AG20443 (cell line): ENCODE results near the gene RHOD.
A peak's percentile ranks its signal among the peaks of the same experiment; 100 is the strongest.

ENCODE experiments used
- DNase-seq: peaks from one replicate; pipeline ENCODE4 v3.0.0; 2012; ENCODE audit warnings: low spot score, mixed read lengths

The RHOD gene

GRCh38 chr11:67032830-67033551 is 23.7 kb upstream of the RHOD start:
- DNase-seq, result peak; percentile 91

GRCh38 chr11:67033661-67034166 is 22.9 kb upstream of the RHOD start:
- peak; percentile 89 for DNase-seq

- DNase-seq, result no peak
Observed at GRCh38 chr11:67034350-67034749, 22.3 kb upstream of the RHOD start.

GRCh38 chr11:67040147-67040546 is 16.5 kb upstream of the RHOD start:
- no peak for DNase-seq

- DNase-seq, result no peak
Observed at GRCh38 chr11:67041602-67042001, 15.0 kb upstream of the RHOD start.

- DNase-seq, result no peak
Observed at GRCh38 chr11:67043572-67044349, 12.9 kb upstream of the RHOD start.

GRCh38 chr11:67044496-67044895 is 12.2 kb upstream of the RHOD start:
- DNase-seq, result no peak

GRCh38 chr11:67045314-67045713 is 11.3 kb upstream of the RHOD start:
- DNase-seq, result peak; percentile 90

GRCh38 chr11:67048515-67049130 is 8.0 kb upstream of the RHOD start:
- DNase-seq, result peak; percentile 76

GRCh38 chr11:67050139-67050538 is 6.5 kb upstream of the RHOD start:
- no peak for DNase-seq

- DNase-seq, result no peak
Observed at GRCh38 chr11:67051180-67051893, 5.3 kb upstream of the RHOD start.

- no peak for DNase-seq
Observed at GRCh38 chr11:67051945-67052488, 4.6 kb upstream of the RHOD start.

- no peak for DNase-seq
Observed at GRCh38 chr11:67052891-67053290, 3.8 kb upstream of the RHOD start.

GRCh38 chr11:67053896-67054329 is 2.7 kb upstream of the RHOD start:
- DNase-seq, result peak; percentile 85

- DNase-seq, result peak; percentile 51
Observed at GRCh38 chr11:67054346-67054835, 2.3 kb upstream of the RHOD start.

- peak; percentile 71 for DNase-seq
Observed at GRCh38 chr11:67054836-67055523, 1.7 kb upstream of the RHOD start.

GRCh38 chr11:67055812-67056211 is 835 bp upstream of the RHOD start:
- peak; percentile 73 for DNase-seq

- peak; percentile 39 for DNase-seq
Observed at GRCh38 chr11:67057205-67057672, 592 bp downstream of the RHOD start.

- no peak for DNase-seq
Observed at GRCh38 chr11:67058506-67058905, 1.9 kb downstream of the RHOD start.

- no peak for DNase-seq
Observed at GRCh38 chr11:67059671-67060070, 3.0 kb downstream of the RHOD start.

- DNase-seq, result no peak
Observed at GRCh38 chr11:67060111-67060522, 3.5 kb downstream of the RHOD start.
